Osteocyte (in vitro differentiated cells): ENCODE results near the gene HTR1E. TPM values are rescaled to one million over a fixed set of nuclear protein-coding genes. Genes with fewer than 3 reads are reported as not detected.

Experiments used
- DNase-seq: peaks from one replicate; pipeline ENCODE4 v3.0.0; 2021; ENCODE audit warnings: mixed read lengths; ENCODE audit not compliant: unreplicated experiment; ENCODE audit errors: extremely low spot score
- H3K27ac Mint-ChIP-seq: one replicate; pipeline ENCODE4 v1.8.0; 2021; ENCODE audit warnings: mild to moderate bottlenecking, mixed read lengths; ENCODE audit not compliant: unreplicated experiment
- H3K27me3 Mint-ChIP-seq: one replicate; pipeline ENCODE4 v1.8.0; 2021; ENCODE audit warnings: mixed read lengths; ENCODE audit not compliant: unreplicated experiment
- H3K36me3 Mint-ChIP-seq: one replicate; pipeline ENCODE4 v1.8.0; 2021; ENCODE audit warnings: mixed read lengths; ENCODE audit not compliant: unreplicated experiment
- H3K4me1 Mint-ChIP-seq: one replicate; pipeline ENCODE4 v1.8.0; 2021; ENCODE audit warnings: mixed read lengths; ENCODE audit not compliant: unreplicated experiment
- H3K4me3 Mint-ChIP-seq: one replicate; pipeline ENCODE4 v1.8.0; 2021; ENCODE audit warnings: mild to moderate bottlenecking, moderate library complexity, mixed read lengths; ENCODE audit not compliant: unreplicated experiment
- H3K9me3 Mint-ChIP-seq: one replicate; pipeline ENCODE4 v1.8.0; 2021; ENCODE audit warnings: mixed read lengths; ENCODE audit not compliant: unreplicated experiment
- total RNA-seq: library from RNA; stranded (reverse); gene quantifications from 2 replicates; pipeline ENCODE4 v1.2.1, GENCODE V29; 2021
- TF ChIP-seq, protein P1 (sequence below): fragments of 200-600 bp; sonication (generic); IDR thresholded peaks from 2 replicates; pipeline ENCODE4 v1.5.0; 2021; ENCODE audit warnings: antibody characterized with exemption, mild to moderate bottlenecking, moderate library complexity

Gene HTR1E
- total RNA-seq, 1 donor from 2014 or later: not detected

DNA sequence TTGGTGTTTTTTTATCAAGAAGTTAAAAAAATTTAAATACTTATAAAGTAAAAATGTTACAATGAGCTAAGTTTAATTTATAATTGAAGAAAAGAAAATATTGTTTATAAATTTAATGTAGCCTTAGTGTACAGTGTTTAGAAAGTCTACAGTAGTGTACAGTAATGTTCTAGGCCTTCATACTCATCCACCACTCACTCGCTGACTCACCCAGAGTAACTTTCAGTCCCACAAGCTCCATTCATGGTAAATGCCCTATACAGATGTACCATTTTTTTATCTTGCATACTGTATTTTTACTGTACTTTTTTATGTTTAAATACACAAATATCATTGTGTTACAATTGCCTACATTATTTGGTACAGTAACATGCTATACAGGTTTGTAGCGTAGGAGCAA, 26.0 kb downstream of the HTR1E start:
- Mint-ChIP-seq H3K4me1 (no peaks in the 10 kb centered on the region), H3K9me3 (no peaks in the 10 kb centered on the region), H3K4me3 (no peak overlapping the region), H3K27me3 (no peaks in the 10 kb centered on the region), H3K36me3 (no peaks in the 10 kb centered on the region), H3K27ac (no peak overlapping the region)
- TF ChIP-seq, protein P1, sequence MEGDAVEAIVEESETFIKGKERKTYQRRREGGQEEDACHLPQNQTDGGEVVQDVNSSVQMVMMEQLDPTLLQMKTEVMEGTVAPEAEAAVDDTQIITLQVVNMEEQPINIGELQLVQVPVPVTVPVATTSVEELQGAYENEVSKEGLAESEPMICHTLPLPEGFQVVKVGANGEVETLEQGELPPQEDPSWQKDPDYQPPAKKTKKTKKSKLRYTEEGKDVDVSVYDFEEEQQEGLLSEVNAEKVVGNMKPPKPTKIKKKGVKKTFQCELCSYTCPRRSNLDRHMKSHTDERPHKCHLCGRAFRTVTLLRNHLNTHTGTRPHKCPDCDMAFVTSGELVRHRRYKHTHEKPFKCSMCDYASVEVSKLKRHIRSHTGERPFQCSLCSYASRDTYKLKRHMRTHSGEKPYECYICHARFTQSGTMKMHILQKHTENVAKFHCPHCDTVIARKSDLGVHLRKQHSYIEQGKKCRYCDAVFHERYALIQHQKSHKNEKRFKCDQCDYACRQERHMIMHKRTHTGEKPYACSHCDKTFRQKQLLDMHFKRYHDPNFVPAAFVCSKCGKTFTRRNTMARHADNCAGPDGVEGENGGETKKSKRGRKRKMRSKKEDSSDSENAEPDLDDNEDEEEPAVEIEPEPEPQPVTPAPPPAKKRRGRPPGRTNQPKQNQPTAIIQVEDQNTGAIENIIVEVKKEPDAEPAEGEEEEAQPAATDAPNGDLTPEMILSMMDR: no peak
- no peak for DNase-seq

DNA sequence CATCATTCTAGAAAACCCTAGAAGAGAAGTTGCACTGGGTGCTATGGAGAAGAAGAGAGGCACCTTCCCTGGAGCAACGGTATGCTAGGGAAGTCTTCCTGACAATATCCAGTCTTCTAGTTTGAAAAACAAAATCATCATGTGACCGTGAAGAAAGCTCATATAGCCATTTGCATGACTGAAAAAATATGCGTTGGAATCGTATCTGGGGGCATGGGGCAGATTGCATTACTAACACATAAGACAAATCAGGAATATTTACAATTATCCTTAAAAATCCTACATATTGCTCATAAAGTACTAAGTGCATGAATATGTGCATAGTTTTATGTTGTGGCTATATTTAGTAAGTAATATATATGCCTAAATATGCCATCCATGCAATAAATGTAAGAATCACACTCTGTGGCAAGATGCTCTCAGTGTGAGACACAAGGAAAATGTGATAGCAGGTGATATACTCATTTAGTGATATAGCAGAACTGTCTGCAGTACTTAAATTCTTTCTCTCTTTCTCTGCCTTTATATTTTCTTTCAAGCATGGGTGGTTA, 26.8 kb downstream of the HTR1E start:
- Mint-ChIP-seq H3K4me3 (no peak overlapping the region), H3K27me3 (no peaks in the 10 kb centered on the region), H3K36me3 (no peaks in the 10 kb centered on the region), H3K27ac (no peak overlapping the region), H3K9me3 (no peaks in the 10 kb centered on the region), H3K4me1 (no peaks in the 10 kb centered on the region)
- no peak for DNase-seq
- TF ChIP-seq, protein P1: no peak

DNA sequence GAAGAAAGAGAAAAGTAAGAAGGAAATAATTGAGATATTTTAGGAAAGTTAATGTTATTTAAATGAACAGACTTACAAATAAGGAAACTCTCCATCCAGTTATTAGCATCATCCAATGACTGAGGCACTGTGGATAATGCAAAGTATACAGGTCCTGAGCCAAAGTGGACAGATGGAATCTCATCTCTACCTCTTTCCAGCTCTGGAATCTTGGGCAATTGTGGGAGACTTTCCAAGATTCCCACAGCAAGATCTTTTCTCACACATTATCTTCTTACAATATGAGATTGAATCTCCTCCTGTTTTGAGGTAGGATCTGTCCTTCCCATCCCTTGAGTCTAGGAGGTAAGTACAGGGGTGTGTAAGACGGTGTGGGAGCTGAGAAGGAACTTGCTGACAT, 28.9 kb downstream of the HTR1E start:
- H3K27me3 Mint-ChIP-seq: no peaks in the 10 kb centered on the region
- TF ChIP-seq, protein P1: no peak

DNA sequence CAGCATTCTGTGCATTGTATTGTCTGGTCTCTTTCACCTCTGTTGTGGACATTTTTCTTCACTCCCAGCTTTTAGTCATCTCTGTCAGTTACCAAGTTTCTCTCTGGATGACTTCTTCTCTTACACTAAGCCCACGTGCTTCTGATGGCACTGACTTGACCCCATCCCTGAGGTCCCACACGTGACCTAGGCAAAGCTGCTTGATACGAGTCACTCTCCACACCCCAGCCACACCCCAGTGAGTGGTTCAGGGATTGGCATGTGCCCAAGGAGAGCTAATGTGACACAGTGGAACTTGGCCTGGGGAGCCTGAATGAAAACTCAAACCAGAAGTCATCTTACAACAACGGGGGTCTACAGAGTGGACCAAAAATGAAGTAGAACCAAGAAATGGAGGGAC, 32.2 kb downstream of the HTR1E start:
- no peak for DNase-seq
- Mint-ChIP-seq H3K27ac (no peak overlapping the region), H3K27me3 (no peaks in the 10 kb centered on the region), H3K9me3 (no peaks in the 10 kb centered on the region), H3K4me1 (no peaks in the 10 kb centered on the region), H3K4me3 (no peak overlapping the region), H3K36me3 (no peaks in the 10 kb centered on the region)
- TF ChIP-seq, protein P1: no peak

More for the DNA sequence above, 28.9 kb downstream of the HTR1E start:
- Mint-ChIP-seq H3K27ac (no peak overlapping the region), H3K4me1 (no peaks in the 10 kb centered on the region), H3K9me3 (no peaks in the 10 kb centered on the region), H3K4me3 (no peak overlapping the region), H3K36me3 (no peaks in the 10 kb centered on the region)
- no peak for DNase-seq

DNA sequence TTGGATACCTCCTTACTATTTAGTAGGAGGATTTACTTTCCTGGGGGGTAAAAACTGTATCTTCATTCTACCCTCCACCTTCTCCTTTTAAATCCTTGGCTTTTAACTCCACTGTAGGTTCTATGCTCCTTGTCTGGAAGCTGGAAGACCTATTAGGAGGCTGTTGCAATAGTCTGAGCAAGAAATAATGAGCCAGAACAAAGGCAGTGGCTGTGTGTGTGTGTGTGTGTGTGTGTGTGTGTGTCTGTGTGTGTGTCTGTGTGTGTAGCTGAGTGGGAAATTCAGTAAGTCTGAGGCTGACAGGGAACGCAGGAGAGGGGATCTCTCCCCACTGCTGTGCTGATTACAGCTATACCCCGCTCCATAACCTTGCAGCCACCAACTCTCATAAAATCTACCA, 35.8 kb downstream of the HTR1E start:
- DNase-seq: no peak
- no peak overlapping the region for H3K27ac Mint-ChIP-seq
- H3K36me3 Mint-ChIP-seq: no peaks in the 10 kb centered on the region
- H3K9me3 Mint-ChIP-seq: no peaks in the 10 kb centered on the region
- no peaks in the 10 kb centered on the region for H3K4me1 Mint-ChIP-seq
- TF ChIP-seq, protein P1: no peak
- H3K4me3 Mint-ChIP-seq: no peak overlapping the region
- peaks cover 3% of the 10 kb centered on the region for H3K27me3 Mint-ChIP-seq
